ENCODE results near the gene IFT81. TPM values are rescaled to one million over a fixed set of nuclear protein-coding genes. Genes with fewer than 3 reads are reported as not detected.

Gene IFT81
- total and polyA plus RNA-seq, 2 of the 13 experiments (the other 11 are each of a cell fraction or from before 2014, with no cell fraction given), result 4.2 to 13.0 TPM

DNA sequence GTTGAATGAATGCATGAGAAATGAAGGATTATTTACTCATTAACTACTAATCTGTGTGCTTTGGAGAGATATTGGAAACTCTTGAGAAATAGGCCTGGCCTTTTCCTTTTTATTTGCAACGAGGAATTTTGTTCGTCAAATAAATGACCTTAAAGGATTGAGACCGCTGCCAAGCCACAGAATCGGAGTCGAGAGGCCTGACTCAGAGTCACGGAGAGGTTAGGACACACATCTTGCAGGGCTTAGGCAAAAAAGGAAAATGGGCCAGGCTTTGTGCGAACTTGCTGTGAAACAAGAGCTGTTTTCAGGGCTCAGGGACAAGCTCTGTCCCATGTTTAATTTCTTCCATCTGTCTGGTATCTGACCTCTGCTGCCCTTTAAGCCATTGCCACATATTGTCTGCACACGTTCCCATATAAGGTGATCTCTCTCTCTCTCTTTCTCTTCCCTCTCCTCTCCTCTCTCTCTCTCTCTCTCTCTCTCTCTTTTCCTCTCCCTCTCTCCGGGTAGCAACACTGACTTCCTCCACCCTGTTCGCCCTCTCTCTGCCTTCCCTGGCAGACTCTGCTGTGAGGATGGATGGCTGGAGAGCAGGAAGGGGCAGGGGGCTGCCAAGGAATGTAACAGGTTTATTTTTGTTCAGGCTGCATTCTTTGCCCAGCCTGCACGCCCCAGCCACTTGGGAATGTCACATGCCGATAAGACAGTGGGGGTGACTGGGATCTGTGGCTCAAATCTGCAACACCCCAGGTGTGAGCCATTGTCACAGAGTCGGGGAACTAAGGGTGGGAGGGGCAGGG lies 14.9 kb upstream of the IFT81 start (continued):
- TF ChIP-seq HBP1 (CRISPR knock-in tag; IDR thresholded peaks at IDR 0.05; ENCODE audit: low read depth), result no peak
- no peak; the same call in 1 of the 2 replicates for TF ChIP-seq THAP11 (CRISPR knock-in tag; IDR thresholded peaks at IDR 0.05)
- TF ChIP-seq, protein P1, sequence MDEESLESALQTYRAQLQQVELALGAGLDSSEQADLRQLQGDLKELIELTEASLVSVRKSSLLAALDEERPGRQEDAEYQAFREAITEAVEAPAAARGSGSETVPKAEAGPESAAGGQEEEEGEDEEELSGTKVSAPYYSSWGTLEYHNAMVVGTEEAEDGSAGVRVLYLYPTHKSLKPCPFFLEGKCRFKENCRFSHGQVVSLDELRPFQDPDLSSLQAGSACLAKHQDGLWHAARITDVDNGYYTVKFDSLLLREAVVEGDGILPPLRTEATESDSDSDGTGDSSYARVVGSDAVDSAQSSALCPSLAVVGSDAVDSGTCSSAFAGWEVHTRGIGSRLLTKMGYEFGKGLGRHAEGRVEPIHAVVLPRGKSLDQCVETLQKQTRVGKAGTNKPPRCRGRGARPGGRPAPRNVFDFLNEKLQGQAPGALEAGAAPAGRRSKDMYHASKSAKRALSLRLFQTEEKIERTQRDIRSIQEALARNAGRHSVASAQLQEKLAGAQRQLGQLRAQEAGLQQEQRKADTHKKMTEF (CRISPR knock-in tag; IDR thresholded peaks at IDR 0.05), result peak; percentile 70
- TF ChIP-seq, protein P2, sequence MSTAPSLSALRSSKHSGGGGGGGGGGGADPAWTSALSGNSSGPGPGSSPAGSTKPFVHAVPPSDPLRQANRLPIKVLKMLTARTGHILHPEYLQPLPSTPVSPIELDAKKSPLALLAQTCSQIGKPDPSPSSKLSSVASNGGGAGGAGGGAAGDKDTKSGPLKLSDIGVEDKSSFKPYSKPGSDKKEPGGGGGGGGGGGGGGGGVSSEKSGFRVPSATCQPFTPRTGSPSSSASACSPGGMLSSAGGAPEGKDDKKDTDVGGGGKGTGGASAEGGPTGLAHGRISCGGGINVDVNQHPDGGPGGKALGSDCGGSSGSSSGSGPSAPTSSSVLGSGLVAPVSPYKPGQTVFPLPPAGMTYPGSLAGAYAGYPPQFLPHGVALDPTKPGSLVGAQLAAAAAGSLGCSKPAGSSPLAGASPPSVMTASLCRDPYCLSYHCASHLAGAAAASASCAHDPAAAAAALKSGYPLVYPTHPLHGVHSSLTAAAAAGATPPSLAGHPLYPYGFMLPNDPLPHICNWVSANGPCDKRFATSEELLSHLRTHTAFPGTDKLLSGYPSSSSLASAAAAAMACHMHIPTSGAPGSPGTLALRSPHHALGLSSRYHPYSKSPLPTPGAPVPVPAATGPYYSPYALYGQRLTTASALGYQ (CRISPR knock-in tag; IDR thresholded peaks at IDR 0.05), result no peak
- TF ChIP-seq BORCS8-MEF2B (CRISPR knock-in tag; IDR thresholded peaks at IDR 0.05), result 0 out of 2 replicates have a peak, but pooled peaks have one; percentile 8
- TF ChIP-seq ZNF282 (IDR thresholded peaks at IDR 0.05; ENCODE audit: partially characterized antibody), result no peak
- TF ChIP-seq DNMT3B (CRISPR knock-in tag; conservative IDR thresholded peaks at IDR 0.05), result no peak
- TF ChIP-seq, protein P3, sequence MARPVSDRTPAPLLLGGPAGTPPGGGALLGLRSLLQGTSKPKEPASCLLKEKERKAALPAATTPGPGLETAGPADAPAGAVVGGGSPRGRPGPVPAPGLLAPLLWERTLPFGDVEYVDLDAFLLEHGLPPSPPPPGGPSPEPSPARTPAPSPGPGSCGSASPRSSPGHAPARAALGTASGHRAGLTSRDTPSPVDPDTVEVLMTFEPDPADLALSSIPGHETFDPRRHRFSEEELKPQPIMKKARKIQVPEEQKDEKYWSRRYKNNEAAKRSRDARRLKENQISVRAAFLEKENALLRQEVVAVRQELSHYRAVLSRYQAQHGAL (CRISPR knock-in tag; IDR thresholded peaks at IDR 0.05; ENCODE audit: not compliant biosample characterization), result no peak
- peak; percentile 76 for TF ChIP-seq ZNF501 (CRISPR knock-in tag; IDR thresholded peaks at IDR 0.05)
- TF ChIP-seq MAX (IDR thresholded peaks at IDR 0.05), result peak; percentile 72; the same call in 1 of the 2 replicates
- TF ChIP-seq JDP2 (CRISPR knock-in tag; IDR thresholded peaks at IDR 0.05; ENCODE audit: borderline replicate concordance), result no peak; the same call in 1 of the 2 replicates
- no peak for TF ChIP-seq PPARG (CRISPR knock-in tag; conservative IDR thresholded peaks at IDR 0.05)
- TF ChIP-seq, protein P4, sequence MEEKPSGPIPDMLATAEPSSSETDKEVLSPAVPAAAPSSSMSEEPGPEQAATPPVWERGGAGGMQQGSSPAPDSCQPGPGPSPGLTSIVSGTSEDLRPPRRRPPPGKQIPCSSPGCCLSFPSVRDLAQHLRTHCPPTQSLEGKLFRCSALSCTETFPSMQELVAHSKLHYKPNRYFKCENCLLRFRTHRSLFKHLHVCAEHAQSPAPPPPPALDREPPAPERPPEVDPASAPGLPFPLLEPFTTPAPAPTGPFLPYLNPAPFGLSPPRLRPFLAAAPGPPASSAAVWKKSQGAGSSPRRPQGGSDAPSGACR (CRISPR knock-in tag; IDR thresholded peaks at IDR 0.05), result peak; percentile 50; the same call in 1 of the 2 replicates
- TF ChIP-seq ZFP91 (CRISPR knock-in tag; IDR thresholded peaks at IDR 0.05; ENCODE audit: borderline replicate concordance), result peak; percentile 59; the same call in 1 of the 2 replicates
- no peak for TF ChIP-seq ZNF839 (CRISPR knock-in tag; IDR thresholded peaks at IDR 0.05; ENCODE audit: borderline replicate concordance)
- TF ChIP-seq ZBTB20 (CRISPR knock-in tag; IDR thresholded peaks at IDR 0.05; ENCODE audit: borderline replicate concordance, low read depth), result peak; percentile 64

Data from HepG2 (cell line).